IMR-90 (cell line): ENCODE data around the gene FNDC1. TPM values are rescaled to one million over a fixed set of nuclear protein-coding genes. Genes with fewer than 3 reads are reported as not detected.

Experiments used
- ATAC-seq: fragments of 200-7000 bp; cut with Tn5 transposase; 2 replicates; pipeline ENCODE4 v1.9.1; 2020; ENCODE audit warnings: low read depth, mild to moderate bottlenecking, moderate library complexity
- BruUV-seq: library from RNA; stranded (reverse); fragments of 400-500 nt; replicated peaks from 2 replicates; lab custom pipeline; 2021; lab: Mats Ljungman, UMichigan
- CTCF ChIA-PET: fragments of 300-600 bp; formaldehyde crosslinking; extraction: SDS; loops from one replicate; lab custom pipeline; 2021; ENCODE audit warnings: antibody characterized with exemption; lab: Yijun Ruan, JAX
- POLR2A ChIA-PET: fragments of 300-600 bp; sonication (Branson Sonifier 250); formaldehyde crosslinking; loops from one replicate; lab custom pipeline; 2022; ENCODE audit warnings: antibody characterized with exemption; ENCODE audit not compliant: unreplicated experiment; lab: Charles Lee
- DNase-seq: peaks from one replicate; pipeline ENCODE4 v3.0.0; 2013
- H2AFZ ChIP-seq: replicated peaks from 2 replicates; pipeline ENCODE3; 2013; ENCODE audit warnings: low read length, mild to moderate bottlenecking; ENCODE audit not compliant: poor library complexity
- H2AK5ac ChIP-seq: 2 replicates; pipeline ENCODE4 v1.6.1; 2013; ENCODE audit warnings: low read depth, low read length, inconsistent platforms
- H2AK9ac ChIP-seq: replicated peaks from 2 replicates; pipeline ENCODE3; 2013; ENCODE audit warnings: mild to moderate bottlenecking, low read depth, low read length, moderate library complexity; ENCODE audit not compliant: poor library complexity
- H2BK120ac ChIP-seq: 2 replicates; pipeline ENCODE4 v1.6.1; 2013; ENCODE audit warnings: low read depth, low read length, inconsistent platforms
- H2BK15ac ChIP-seq: 3 replicates; pipeline ENCODE4 v1.6.1; 2013; ENCODE audit warnings: low read depth, low read length, inconsistent platforms
- H2BK20ac ChIP-seq: 2 replicates; pipeline ENCODE4 v1.6.1; 2013; ENCODE audit warnings: low read depth, mild to moderate bottlenecking, inconsistent platforms, low read length, moderate library complexity
- H2BK5ac ChIP-seq: 2 replicates; pipeline ENCODE4 v1.6.1; 2013; ENCODE audit warnings: mild to moderate bottlenecking, low read depth, low read length, inconsistent platforms; ENCODE audit not compliant: poor library complexity, severe bottlenecking
- H3K14ac ChIP-seq: replicated peaks from 2 replicates; pipeline ENCODE4 v1.6.1; 2013; ENCODE audit warnings: low read depth, low read length, inconsistent platforms
- H3K18ac ChIP-seq: 2 replicates; pipeline ENCODE4 v1.6.1; 2013; ENCODE audit warnings: low read depth, low read length, control low read depth
- H3K23ac ChIP-seq: 2 replicates; pipeline ENCODE4 v1.6.1; 2013; ENCODE audit warnings: low read depth, low read length, inconsistent platforms
- H3K27ac ChIP-seq: 2 replicates; pipeline ENCODE4 v1.5.1; 2013; ENCODE audit warnings: mild to moderate bottlenecking, control low read depth, low read length; ENCODE audit not compliant: insufficient read depth
- H3K27me3 ChIP-seq: 2 replicates; pipeline ENCODE4 v1.6.1; 2013; ENCODE audit warnings: low read length; ENCODE audit not compliant: control insufficient read depth, insufficient read depth
- H3K36me3 ChIP-seq: 2 replicates; pipeline ENCODE4 v1.6.1; 2013; ENCODE audit warnings: low read length, mixed read lengths; ENCODE audit not compliant: control insufficient read depth, insufficient read depth
- H3K4ac ChIP-seq: 2 replicates; pipeline ENCODE4 v1.6.1; 2013; ENCODE audit warnings: low read depth, low read length, inconsistent platforms
- H3K4me1 ChIP-seq: 2 replicates; pipeline ENCODE4 v1.6.1; 2013; ENCODE audit warnings: low read length, mixed read lengths; ENCODE audit not compliant: control insufficient read depth, insufficient read depth
- H3K4me2 ChIP-seq: 2 replicates; pipeline ENCODE4 v1.6.1; 2013; ENCODE audit warnings: low read depth, mild to moderate bottlenecking, control low read depth, low read length, moderate library complexity
- H3K4me3 ChIP-seq: 2 replicates; pipeline ENCODE4 v1.5.1; 2013; ENCODE audit warnings: low read depth, mild to moderate bottlenecking, control low read depth, low read length, moderate library complexity; ENCODE audit not compliant: insufficient read depth
- H3K56ac ChIP-seq: 2 replicates; pipeline ENCODE4 v1.6.1; 2013; ENCODE audit warnings: low read length, inconsistent platforms; ENCODE audit not compliant: insufficient read depth; ENCODE audit errors: extremely low read depth
- H3K79me1 ChIP-seq, 2 experiments: 2 replicates each; pipeline ENCODE4 v1.6.1; 2013; ENCODE audit warnings: low read length in 2 of 2, inconsistent platforms in 1 of 2, low read depth in 1 of 2
- H3K9ac ChIP-seq: 2 replicates; pipeline ENCODE4 v1.6.1; 2013; ENCODE audit warnings: low read depth, low read length, control low read depth
- H3K9me1 ChIP-seq: 2 replicates; pipeline ENCODE4 v1.6.1; 2013; ENCODE audit warnings: low read length, inconsistent platforms; ENCODE audit not compliant: insufficient read depth
- H3K9me3 ChIP-seq: 2 replicates; pipeline ENCODE4 v1.6.1; 2013; ENCODE audit warnings: low read length; ENCODE audit not compliant: control insufficient read depth, insufficient read depth
- H4K20me1 ChIP-seq: 2 replicates; pipeline ENCODE4 v1.6.1; 2013; ENCODE audit warnings: low read length, inconsistent platforms; ENCODE audit not compliant: insufficient read depth
- H4K5ac ChIP-seq: 2 replicates; pipeline ENCODE4 v1.6.1; 2013; ENCODE audit warnings: mild to moderate bottlenecking, low read depth, low read length, control low read depth
- H4K8ac ChIP-seq, 2 experiments: 2 replicates each; pipeline ENCODE4 v1.6.1; 2013; ENCODE audit warnings: low read depth in 2 of 2, low read length in 2 of 2, control low read depth in 1 of 2, inconsistent platforms in 1 of 2
- H4K91ac ChIP-seq: 2 replicates; pipeline ENCODE4 v1.6.1; 2013; ENCODE audit warnings: low read depth, low read length, inconsistent platforms; ENCODE audit not compliant: insufficient read depth
- BHLHE40 ChIP-seq: fragments of 150-350 bp; IDR thresholded peaks from 2 replicates; pipeline ENCODE4 v1.6.1; 2016; ENCODE audit warnings: mild to moderate bottlenecking, low read depth, low read length
- CEBPB ChIP-seq: IDR thresholded peaks from 2 replicates; pipeline ENCODE4 v1.6.1; 2012; ENCODE audit warnings: low read depth, low read length, improper control_type of control experiment
- CHD1 ChIP-seq: IDR thresholded peaks from 2 replicates; pipeline ENCODE4 v1.6.1; 2012; ENCODE audit warnings: low read depth, low read length, improper control_type of control experiment
- ELK1 ChIP-seq: fragments of 150-350 bp; IDR thresholded peaks from 2 replicates; pipeline ENCODE4 v1.6.1; 2016; ENCODE audit warnings: low read depth, mild to moderate bottlenecking, low read length, moderate library complexity, borderline replicate concordance
- FOS ChIP-seq: fragments of 150-350 bp; IDR thresholded peaks from 2 replicates; pipeline ENCODE4 v1.6.1; 2016; ENCODE audit warnings: low read depth, low read length
- MAFK ChIP-seq: IDR thresholded peaks from 2 replicates; pipeline ENCODE4 v1.6.1; 2012; ENCODE audit warnings: low read depth, low read length, improper control_type of control experiment
- MAZ ChIP-seq: IDR thresholded peaks from 2 replicates; pipeline ENCODE4 v1.6.1; 2012; ENCODE audit warnings: low read depth, mild to moderate bottlenecking, low read length, improper control_type of control experiment, moderate library complexity, borderline replicate concordance
- MXI1 ChIP-seq: IDR thresholded peaks from 2 replicates; pipeline ENCODE4 v1.6.1; 2012; ENCODE audit warnings: low read depth, mild to moderate bottlenecking, low read length, moderate library complexity, borderline replicate concordance
- NFE2L2 ChIP-seq: fragments of 150-350 bp; IDR thresholded peaks from 2 replicates; pipeline ENCODE4 v1.6.1; 2016; ENCODE audit warnings: low read depth, mild to moderate bottlenecking, low read length
- POLR2A ChIP-seq: IDR thresholded peaks from 2 replicates; pipeline ENCODE4 v1.6.1; 2012; ENCODE audit warnings: mild to moderate bottlenecking, low read depth, low read length
- RAD21 ChIP-seq: IDR thresholded peaks from 2 replicates; pipeline ENCODE4 v1.6.1; 2012; ENCODE audit warnings: low read length, improper control_type of control experiment
- RCOR1 ChIP-seq: IDR thresholded peaks from 2 replicates; pipeline ENCODE4 v1.6.1; 2012; ENCODE audit warnings: mild to moderate bottlenecking, low read length, improper control_type of control experiment; ENCODE audit not compliant: insufficient replicate concordance
- RFX5 ChIP-seq: IDR thresholded peaks from 2 replicates; pipeline ENCODE4 v1.8.0; 2012; ENCODE audit warnings: low read depth, mild to moderate bottlenecking, low read length, moderate library complexity
- SMC3 ChIP-seq: fragments of 150-350 bp; IDR thresholded peaks from 2 replicates; pipeline ENCODE4 v1.6.1; 2016; ENCODE audit warnings: low read depth, mild to moderate bottlenecking, antibody characterized with exemption, low read length, moderate library complexity
- USF2 ChIP-seq: fragments of 150-350 bp; IDR thresholded peaks from 2 replicates; pipeline ENCODE4 v1.6.1; 2017; ENCODE audit warnings: mild to moderate bottlenecking, antibody characterized with exemption, low read length, low read depth
- whole genome bisulfite sequencing, 2 experiments: methylation state at CpG; one replicate each; pipeline versions ENCODE4 v1.1.5 to v1.1.7; 2013; ENCODE audit warnings: missing lambda C conversion rate in 2 of 2; ENCODE audit not compliant: insufficient read length in 1 of 2; ENCODE audit errors: extremely low coverage in 2 of 2; 5-methylcytosine and 5-hydroxymethylcytosine counted together
- dilution Hi-C: fragments of 300-500 bp; cut with HindIII; formaldehyde crosslinking; loops from one replicate; pipeline ENCODE4 v1.14.3; 2018; ENCODE audit warnings: low sequenced_read_pairs; ENCODE audit not compliant: unreplicated experiment
- in situ Hi-C: fragments of 300-500 bp; cut with MboI; formaldehyde crosslinking; loops from 3 replicates; pipeline ENCODE4 v1.14.3; 2019; ENCODE audit warnings: low sequenced_read_pairs, inconsistent platforms, mixed read lengths
- intact Hi-C: fragments of 100-400 bp; cut with micrococcal nuclease; formaldehyde crosslinking; loops from 2 replicates; pipeline ENCODE4 v1.10.0; 2022
- polyA plus RNA-seq, 3 experiments: library from polyadenylated mRNA; depleted of rRNA; stranded (reverse); fragments of >200 nt; gene quantifications; 2 replicates each; pipeline ENCODE4 v1.2.3, GENCODE V29; 2012; ENCODE audit warnings: low replicate concordance in 1 of 3
- total RNA-seq: library from RNA; depleted of rRNA; stranded (reverse); fragments of >200 nt; gene quantifications from 2 replicates; pipeline ENCODE4 v1.2.3, GENCODE V29; 2012
- TF ChIP-seq, protein P1 (sequence below): conservative IDR thresholded peaks from 2 replicates; pipeline ENCODE4 v1.5.1; 2012; ENCODE audit warnings: mild to moderate bottlenecking, low read depth, low read length, improper control_type of control experiment

FNDC1 gene
- total and polyA plus RNA-seq, 2 of the 4 experiments (the other 2 are of a cell fraction), result 0.03 TPM; not detected in 1

DNA sequence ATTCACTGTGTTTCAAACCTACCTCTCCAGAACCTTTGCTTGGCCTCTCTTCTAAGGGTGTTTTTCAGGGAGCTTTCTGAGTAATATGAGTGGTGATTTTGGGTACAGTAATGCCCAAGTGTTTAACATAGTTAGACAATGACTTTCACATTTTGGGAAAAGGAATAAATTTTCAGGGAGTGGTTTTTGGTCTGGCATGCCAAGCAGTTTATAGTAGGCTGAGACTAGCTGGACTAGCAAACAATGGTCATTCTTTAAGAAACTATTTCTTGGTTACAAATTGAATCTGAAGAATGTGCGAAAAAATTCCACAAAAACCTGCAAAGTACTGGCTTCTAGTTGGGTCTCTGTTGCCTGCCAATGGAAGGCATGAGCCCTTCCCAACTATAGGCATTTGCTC, 15.4 kb downstream of the FNDC1 start:
- POLR2A ChIA-PET, result no interaction called here

More for the DNA sequence above, 15.4 kb downstream of the FNDC1 start:
- Histone ChIP-seq H2BK20ac (no peak overlapping the region), H3K4me1 (no peaks in the 10 kb centered on the region), H3K4ac (no peak overlapping the region), H4K5ac (no peak overlapping the region), H3K9me3 (peaks cover 3% of the 10 kb centered on the region), H2AK9ac (no peak overlapping the region), H2BK120ac (no peak overlapping the region), H3K9me1 (no peaks in the 10 kb centered on the region), H2AFZ (no peak overlapping the region), H3K18ac (no peak overlapping the region), H2AK5ac (no peak overlapping the region), H2BK5ac (no peak overlapping the region), H3K27ac (no peak overlapping the region), H3K9ac (no peak overlapping the region), H3K56ac (no peak overlapping the region), H3K79me1 (no peaks in the 10 kb centered on the region), H3K4me3 (no peak overlapping the region), H3K14ac (no peak overlapping the region), H4K8ac (no peak overlapping the region), H3K23ac (no peak overlapping the region), H3K36me3 (no peaks in the 10 kb centered on the region), H3K27me3 (peaks cover 2% of the 10 kb centered on the region), H4K91ac (no peak overlapping the region), H4K20me1 (no peaks in the 10 kb centered on the region), H2BK15ac (no peak overlapping the region), H3K4me2 (no peak overlapping the region)
- in situ Hi-C loops (loop anchor here (25.0 kb wide), 1 partner anchor 628 kb away; the partner anchor contains the start of gene PNLDC1), dilution Hi-C loops (no loop called here), intact Hi-C loops (no loop called here)
- BruUV-seq, result no TSS peak
- DNase-seq (no peak), ATAC-seq (no peak)
- CTCF ChIA-PET, result interaction anchor here (0.8 to 1.5 kb wide), 2 partner anchors 10 to 470 kb away, joined by 4 read pairs; no protein-coding TSS in a partner anchor
- WGBS, 2 experiments, result no CpG with 5 or more reads among the region's 1 CpG
- no peak for TF ChIP-seq POLR2A
- no peak for TF ChIP-seq RAD21
- TF ChIP-seq MXI1, result no peak
- no peak for TF ChIP-seq MAFK
- no peak for TF ChIP-seq ELK1
- no peak for TF ChIP-seq USF2
- no peak for TF ChIP-seq NFE2L2
- no peak for TF ChIP-seq BHLHE40
- TF ChIP-seq RFX5, result no peak
- TF ChIP-seq MAZ, result no peak
- TF ChIP-seq RCOR1, result no peak
- TF ChIP-seq FOS, result no peak
- no peak for TF ChIP-seq CEBPB
- TF ChIP-seq CHD1, result no peak
- TF ChIP-seq SMC3, result no peak
- TF ChIP-seq, protein P1, sequence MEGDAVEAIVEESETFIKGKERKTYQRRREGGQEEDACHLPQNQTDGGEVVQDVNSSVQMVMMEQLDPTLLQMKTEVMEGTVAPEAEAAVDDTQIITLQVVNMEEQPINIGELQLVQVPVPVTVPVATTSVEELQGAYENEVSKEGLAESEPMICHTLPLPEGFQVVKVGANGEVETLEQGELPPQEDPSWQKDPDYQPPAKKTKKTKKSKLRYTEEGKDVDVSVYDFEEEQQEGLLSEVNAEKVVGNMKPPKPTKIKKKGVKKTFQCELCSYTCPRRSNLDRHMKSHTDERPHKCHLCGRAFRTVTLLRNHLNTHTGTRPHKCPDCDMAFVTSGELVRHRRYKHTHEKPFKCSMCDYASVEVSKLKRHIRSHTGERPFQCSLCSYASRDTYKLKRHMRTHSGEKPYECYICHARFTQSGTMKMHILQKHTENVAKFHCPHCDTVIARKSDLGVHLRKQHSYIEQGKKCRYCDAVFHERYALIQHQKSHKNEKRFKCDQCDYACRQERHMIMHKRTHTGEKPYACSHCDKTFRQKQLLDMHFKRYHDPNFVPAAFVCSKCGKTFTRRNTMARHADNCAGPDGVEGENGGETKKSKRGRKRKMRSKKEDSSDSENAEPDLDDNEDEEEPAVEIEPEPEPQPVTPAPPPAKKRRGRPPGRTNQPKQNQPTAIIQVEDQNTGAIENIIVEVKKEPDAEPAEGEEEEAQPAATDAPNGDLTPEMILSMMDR, result no peak
